ENCODE measurements around the gene SHCBP1L.

DNA sequence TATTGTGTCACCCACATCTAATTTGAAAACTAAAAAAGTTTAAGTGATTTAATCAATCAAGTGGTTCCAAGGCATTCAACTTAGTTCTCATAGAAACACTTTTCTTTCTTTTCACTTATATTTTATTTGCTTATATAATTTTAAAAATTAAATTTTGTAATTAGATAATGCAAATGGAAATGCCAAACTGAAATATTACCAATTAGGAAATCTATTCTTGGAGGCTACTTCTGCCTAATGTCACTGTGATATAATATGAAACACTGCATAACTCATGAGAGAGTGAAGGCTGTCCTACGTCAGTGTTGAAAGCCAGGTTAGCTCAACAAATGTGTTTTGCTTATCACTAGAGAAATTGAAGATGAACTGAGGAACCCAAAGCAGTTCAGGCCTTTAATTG is 18.3 kb upstream of the SHCBP1L start:
- TF ChIP-seq FOXA1 (IDR thresholded peaks at IDR 0.05): no peak
- no peak for TF ChIP-seq SP1 (IDR thresholded peaks at IDR 0.05)
- TF ChIP-seq CTBP1 (IDR thresholded peaks at IDR 0.05; ENCODE audit: borderline replicate concordance): no peak
- TF ChIP-seq FOXK2 (IDR thresholded peaks at IDR 0.05): no peak
- no peak for TF ChIP-seq FOXM1 (IDR thresholded peaks at IDR 0.05; ENCODE audit: borderline replicate concordance)
- TF ChIP-seq, protein P1, sequence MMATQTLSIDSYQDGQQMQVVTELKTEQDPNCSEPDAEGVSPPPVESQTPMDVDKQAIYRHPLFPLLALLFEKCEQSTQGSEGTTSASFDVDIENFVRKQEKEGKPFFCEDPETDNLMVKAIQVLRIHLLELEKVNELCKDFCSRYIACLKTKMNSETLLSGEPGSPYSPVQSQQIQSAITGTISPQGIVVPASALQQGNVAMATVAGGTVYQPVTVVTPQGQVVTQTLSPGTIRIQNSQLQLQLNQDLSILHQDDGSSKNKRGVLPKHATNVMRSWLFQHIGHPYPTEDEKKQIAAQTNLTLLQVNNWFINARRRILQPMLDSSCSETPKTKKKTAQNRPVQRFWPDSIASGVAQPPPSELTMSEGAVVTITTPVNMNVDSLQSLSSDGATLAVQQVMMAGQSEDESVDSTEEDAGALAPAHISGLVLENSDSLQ (IDR thresholded peaks at IDR 0.05): no peak
- no peak for TF ChIP-seq L3MBTL2 (conservative IDR thresholded peaks at IDR 0.05)
- no peak for TF ChIP-seq ELF4 (IDR thresholded peaks at IDR 0.05)
- TF ChIP-seq ARNT (IDR thresholded peaks at IDR 0.05): no peak
- TF ChIP-seq LEF1 (IDR thresholded peaks at IDR 0.05; ENCODE audit: borderline replicate concordance): no peak
- TF ChIP-seq BHLHE40 (IDR thresholded peaks at IDR 0.05; ENCODE audit: borderline replicate concordance): no peak
- TF ChIP-seq ZNF384 (IDR thresholded peaks at IDR 0.05): no peak
- TF ChIP-seq HDGF (IDR thresholded peaks at IDR 0.05; ENCODE audit: borderline replicate concordance): no peak
- TF ChIP-seq NFRKB (IDR thresholded peaks at IDR 0.05): no peak

Measured in HEK293T (cell line).